Ishikawa (cell line): ENCODE data around the gene PHF20.

Source experiments
- CEBPB ChIP-seq: IDR thresholded peaks from 2 replicates; pipeline ENCODE4 v1.6.1; 2012
- CREB1 ChIP-seq: IDR thresholded peaks from 2 replicates; pipeline ENCODE4 v1.6.1; 2012; ENCODE audit warnings: low read depth
- EGR1 ChIP-seq: IDR thresholded peaks from 2 replicates; pipeline ENCODE4 v1.6.1; 2012
- EP300 ChIP-seq: IDR thresholded peaks from 2 replicates; pipeline ENCODE4 v1.6.1; 2012; ENCODE audit warnings: borderline replicate concordance
- FOXM1 ChIP-seq: IDR thresholded peaks from 2 replicates; pipeline ENCODE4 v1.6.1; 2012; ENCODE audit warnings: low read depth, borderline replicate concordance
- NFIC ChIP-seq: IDR thresholded peaks from 2 replicates; pipeline ENCODE4 v1.6.1; 2012
- RAD21 ChIP-seq: IDR thresholded peaks from 2 replicates; pipeline ENCODE4 v1.6.1; 2012; ENCODE audit warnings: low read depth
- TAF1 ChIP-seq: IDR thresholded peaks from 2 replicates; pipeline ENCODE4 v1.6.1; 2012; ENCODE audit warnings: low read depth, mild to moderate bottlenecking
- TEAD4 ChIP-seq: IDR thresholded peaks from 2 replicates; pipeline ENCODE4 v1.6.1; 2012
- YY1 ChIP-seq: IDR thresholded peaks from 2 replicates; pipeline ENCODE4 v1.6.1; 2012; ENCODE audit warnings: low read depth
- ZBTB7A ChIP-seq: IDR thresholded peaks from 2 replicates; pipeline ENCODE4 v1.6.1; 2012; ENCODE audit warnings: low read depth
- TF ChIP-seq, protein P1 (sequence below): IDR thresholded peaks from 2 replicates; pipeline ENCODE4 v1.6.1; 2012; ENCODE audit warnings: low read depth, mild to moderate bottlenecking
- TF ChIP-seq, protein P2 (sequence below): IDR thresholded peaks from 2 replicates; pipeline ENCODE4 v1.6.1; 2012
- TF ChIP-seq, protein P3 (sequence below): IDR thresholded peaks from 2 replicates; pipeline ENCODE4 v1.6.1; 2012

DNA sequence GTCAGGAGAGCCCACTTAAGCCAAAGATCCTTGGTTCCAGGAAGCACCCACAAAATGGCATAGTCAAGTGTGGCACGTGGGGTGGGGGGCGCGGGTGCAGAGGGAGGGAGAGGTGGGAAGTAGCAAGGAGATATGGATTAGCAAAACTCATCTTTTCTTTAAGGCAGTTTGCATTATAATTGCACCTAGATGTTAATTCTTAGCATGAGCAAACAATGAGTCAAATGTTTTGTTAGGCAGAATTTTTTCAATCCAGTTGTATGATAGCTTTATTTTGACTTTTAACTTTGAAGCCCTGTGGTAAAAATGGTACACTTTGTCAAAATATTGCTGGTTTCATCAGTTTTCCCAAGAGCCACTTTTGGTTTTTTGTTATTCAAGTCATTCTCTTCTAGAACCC lies 167.4 kb downstream of the PHF20 start:
- TF ChIP-seq, protein P1, sequence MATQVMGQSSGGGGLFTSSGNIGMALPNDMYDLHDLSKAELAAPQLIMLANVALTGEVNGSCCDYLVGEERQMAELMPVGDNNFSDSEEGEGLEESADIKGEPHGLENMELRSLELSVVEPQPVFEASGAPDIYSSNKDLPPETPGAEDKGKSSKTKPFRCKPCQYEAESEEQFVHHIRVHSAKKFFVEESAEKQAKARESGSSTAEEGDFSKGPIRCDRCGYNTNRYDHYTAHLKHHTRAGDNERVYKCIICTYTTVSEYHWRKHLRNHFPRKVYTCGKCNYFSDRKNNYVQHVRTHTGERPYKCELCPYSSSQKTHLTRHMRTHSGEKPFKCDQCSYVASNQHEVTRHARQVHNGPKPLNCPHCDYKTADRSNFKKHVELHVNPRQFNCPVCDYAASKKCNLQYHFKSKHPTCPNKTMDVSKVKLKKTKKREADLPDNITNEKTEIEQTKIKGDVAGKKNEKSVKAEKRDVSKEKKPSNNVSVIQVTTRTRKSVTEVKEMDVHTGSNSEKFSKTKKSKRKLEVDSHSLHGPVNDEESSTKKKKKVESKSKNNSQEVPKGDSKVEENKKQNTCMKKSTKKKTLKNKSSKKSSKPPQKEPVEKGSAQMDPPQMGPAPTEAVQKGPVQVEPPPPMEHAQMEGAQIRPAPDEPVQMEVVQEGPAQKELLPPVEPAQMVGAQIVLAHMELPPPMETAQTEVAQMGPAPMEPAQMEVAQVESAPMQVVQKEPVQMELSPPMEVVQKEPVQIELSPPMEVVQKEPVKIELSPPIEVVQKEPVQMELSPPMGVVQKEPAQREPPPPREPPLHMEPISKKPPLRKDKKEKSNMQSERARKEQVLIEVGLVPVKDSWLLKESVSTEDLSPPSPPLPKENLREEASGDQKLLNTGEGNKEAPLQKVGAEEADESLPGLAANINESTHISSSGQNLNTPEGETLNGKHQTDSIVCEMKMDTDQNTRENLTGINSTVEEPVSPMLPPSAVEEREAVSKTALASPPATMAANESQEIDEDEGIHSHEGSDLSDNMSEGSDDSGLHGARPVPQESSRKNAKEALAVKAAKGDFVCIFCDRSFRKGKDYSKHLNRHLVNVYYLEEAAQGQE = no peak
- TF ChIP-seq EP300 = no peak
- TF ChIP-seq, protein P2, sequence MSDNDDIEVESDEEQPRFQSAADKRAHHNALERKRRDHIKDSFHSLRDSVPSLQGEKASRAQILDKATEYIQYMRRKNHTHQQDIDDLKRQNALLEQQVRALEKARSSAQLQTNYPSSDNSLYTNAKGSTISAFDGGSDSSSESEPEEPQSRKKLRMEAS = no peak
- no peak for TF ChIP-seq TEAD4
- TF ChIP-seq, protein P3, sequence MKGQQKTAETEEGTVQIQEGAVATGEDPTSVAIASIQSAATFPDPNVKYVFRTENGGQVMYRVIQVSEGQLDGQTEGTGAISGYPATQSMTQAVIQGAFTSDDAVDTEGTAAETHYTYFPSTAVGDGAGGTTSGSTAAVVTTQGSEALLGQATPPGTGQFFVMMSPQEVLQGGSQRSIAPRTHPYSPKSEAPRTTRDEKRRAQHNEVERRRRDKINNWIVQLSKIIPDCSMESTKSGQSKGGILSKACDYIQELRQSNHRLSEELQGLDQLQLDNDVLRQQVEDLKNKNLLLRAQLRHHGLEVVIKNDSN = no peak
- no peak for TF ChIP-seq CREB1
- no peak for TF ChIP-seq ZBTB7A
- TF ChIP-seq CEBPB = no peak
- no peak for TF ChIP-seq YY1
- TF ChIP-seq RAD21 = no peak
- no peak for TF ChIP-seq NFIC
- no peak for TF ChIP-seq TAF1
- no peak for TF ChIP-seq EGR1
- TF ChIP-seq FOXM1 = no peak
